Dendritic cell treated with granulocyte-macrophage colony-stimulating factor and Interleukin-4, amounts not matched to agents 40 ng/mL and 50 ng/mL, for 4 days (primary cell): ENCODE results near the gene MCRIP2.
A peak's percentile ranks its signal among the peaks of the same experiment; 100 is the strongest.

Experiments used
- H3K27ac Mint-ChIP-seq: one replicate; pipeline ENCODE4 v1.8.0; 2022; ENCODE audit warnings: mild to moderate bottlenecking, mixed read lengths
- H3K27me3 Mint-ChIP-seq: one replicate; pipeline ENCODE4 v1.8.0; 2022; ENCODE audit warnings: mild to moderate bottlenecking, mixed read lengths
- H3K36me3 Mint-ChIP-seq: one replicate; pipeline ENCODE4 v1.8.0; 2022; ENCODE audit warnings: low read depth, mixed read lengths
- H3K4me1 Mint-ChIP-seq: one replicate; pipeline ENCODE4 v1.8.0; 2022; ENCODE audit warnings: low read depth, mixed read lengths
- H3K4me3 Mint-ChIP-seq: one replicate; pipeline ENCODE4 v1.8.0; 2022; ENCODE audit warnings: mild to moderate bottlenecking, moderate library complexity, mixed read lengths
- H3K9me3 Mint-ChIP-seq: one replicate; pipeline ENCODE4 v1.8.0; 2022; ENCODE audit warnings: mixed read lengths
- intact Hi-C: fragments of 100-400 bp; cut with micrococcal nuclease; formaldehyde crosslinking; loops from one replicate; pipeline ENCODE4 v1.15.0; 2022

MCRIP2 gene

GRCh38 chr16:678209-678857 lies 36.7 kb downstream of the MCRIP2 start:
- H3K4me1 Mint-ChIP-seq, result peaks cover 51% of the 10 kb centered on the region
- H3K27ac Mint-ChIP-seq, result no peak overlapping the region
- intact Hi-C loops, result no loop called here
- H3K27me3 Mint-ChIP-seq, result peaks cover 38% of the 10 kb centered on the region
- no peaks in the 10 kb centered on the region for H3K9me3 Mint-ChIP-seq
- no peak overlapping the region for H3K4me3 Mint-ChIP-seq
- peaks cover 43% of the 10 kb centered on the region for H3K36me3 Mint-ChIP-seq

GRCh38 chr16:678858-679813 lies 37.5 kb downstream of the MCRIP2 start:
- intact Hi-C loops, result no loop called here
- Mint-ChIP-seq H3K36me3 (peaks cover 43% of the 10 kb centered on the region), H3K4me3 (peak overlapping the region; percentile 81), H3K27ac (peak overlapping the region; percentile 88), H3K4me1 (peaks cover 56% of the 10 kb centered on the region), H3K27me3 (peaks cover 37% of the 10 kb centered on the region), H3K9me3 (no peaks in the 10 kb centered on the region)

GRCh38 chr16:679814-680624 lies 38.4 kb downstream of the MCRIP2 start, which contains the start of gene STUB1:
Gene STUB1, plus strand, starts transcription at chr16:680410. Its CDS starts 116 bp downstream, at chr16:680526.
- H3K27ac Mint-ChIP-seq, result peak within 1 kb of the TSS; percentile 88
- H3K4me3 Mint-ChIP-seq, result peak within 1 kb of the TSS; percentile 84
- intact Hi-C loops, result no loop called here
- no peaks in the 10 kb centered on the region for H3K9me3 Mint-ChIP-seq
- H3K4me1 Mint-ChIP-seq, result peaks cover 57% of the 10 kb centered on the region
- H3K27me3 Mint-ChIP-seq, result peaks cover 31% of the 10 kb centered on the region
- peaks cover 43% of the 10 kb centered on the region for H3K36me3 Mint-ChIP-seq

- Mint-ChIP-seq H3K27me3 (peaks cover 26% of the 10 kb centered on the region), H3K4me3 (peak overlapping the region; percentile 84), H3K27ac (peak overlapping the region; percentile 88), H3K36me3 (peaks cover 48% of the 10 kb centered on the region), H3K9me3 (no peaks in the 10 kb centered on the region), H3K4me1 (peaks cover 59% of the 10 kb centered on the region)
- intact Hi-C loops, result no loop called here
Measured at GRCh38 chr16:680625-680945, 39.0 kb downstream of the MCRIP2 start.

- Mint-ChIP-seq H3K27ac (peak overlapping the region; percentile 88), H3K27me3 (peaks cover 21% of the 10 kb centered on the region), H3K9me3 (no peaks in the 10 kb centered on the region), H3K4me1 (peaks cover 64% of the 10 kb centered on the region), H3K4me3 (peak overlapping the region; percentile 84), H3K36me3 (peaks cover 54% of the 10 kb centered on the region)
- intact Hi-C loops, result no loop called here
Measured at GRCh38 chr16:680967-681745, 39.5 kb downstream of the MCRIP2 start.

- peak overlapping the region; percentile 84 for H3K4me3 Mint-ChIP-seq
- H3K36me3 Mint-ChIP-seq, result peaks cover 61% of the 10 kb centered on the region
- peaks cover 13% of the 10 kb centered on the region for H3K27me3 Mint-ChIP-seq
- no peaks in the 10 kb centered on the region for H3K9me3 Mint-ChIP-seq
- peak overlapping the region; percentile 88 for H3K27ac Mint-ChIP-seq
- intact Hi-C loops, result no loop called here
- H3K4me1 Mint-ChIP-seq, result peaks cover 70% of the 10 kb centered on the region
Measured at GRCh38 chr16:681746-682427, 40.3 kb downstream of the MCRIP2 start.

- Mint-ChIP-seq H3K4me1 (peaks cover 70% of the 10 kb centered on the region), H3K36me3 (peaks cover 70% of the 10 kb centered on the region), H3K27me3 (peaks cover 6% of the 10 kb centered on the region), H3K9me3 (no peaks in the 10 kb centered on the region), H3K4me3 (peak overlapping the region; percentile 79), H3K27ac (peak overlapping the region; percentile 87)
- intact Hi-C loops, result no loop called here
Measured at GRCh38 chr16:682493-683395, 41.1 kb downstream of the MCRIP2 start.

- H3K4me1 Mint-ChIP-seq, result peaks cover 71% of the 10 kb centered on the region
- intact Hi-C loops, result no loop called here
- peaks cover 71% of the 10 kb centered on the region for H3K36me3 Mint-ChIP-seq
- peak overlapping the region; percentile 87 for H3K27ac Mint-ChIP-seq
- no peaks in the 10 kb centered on the region for H3K9me3 Mint-ChIP-seq
- H3K27me3 Mint-ChIP-seq, result no peaks in the 10 kb centered on the region
- peak overlapping the region; percentile 79 for H3K4me3 Mint-ChIP-seq
Measured at GRCh38 chr16:683396-684070, 41.9 kb downstream of the MCRIP2 start.

- no peaks in the 10 kb centered on the region for H3K9me3 Mint-ChIP-seq
- intact Hi-C loops, result no loop called here
- H3K4me1 Mint-ChIP-seq, result peaks cover 72% of the 10 kb centered on the region
- peaks cover 71% of the 10 kb centered on the region for H3K36me3 Mint-ChIP-seq
- no peaks in the 10 kb centered on the region for H3K27me3 Mint-ChIP-seq
- peak within 1 kb of the TSS; percentile 87 for H3K27ac Mint-ChIP-seq
- peak within 1 kb of the TSS; percentile 84 for H3K4me3 Mint-ChIP-seq
Measured at GRCh38 chr16:684071-684794, 42.6 kb downstream of the MCRIP2 start, which contains the start of gene JMJD8. Gene JMJD8, minus strand, starts transcription at chr16:684334. Its CDS starts 15 bp downstream, at chr16:684319.

GRCh38 chr16:684961-685696 lies 43.5 kb downstream of the MCRIP2 start:
- H3K36me3 Mint-ChIP-seq, result peaks cover 77% of the 10 kb centered on the region
- no peaks in the 10 kb centered on the region for H3K9me3 Mint-ChIP-seq
- no peaks in the 10 kb centered on the region for H3K27me3 Mint-ChIP-seq
- no peak overlapping the region for H3K4me3 Mint-ChIP-seq
- peaks cover 75% of the 10 kb centered on the region for H3K4me1 Mint-ChIP-seq
- peak overlapping the region; percentile 87 for H3K27ac Mint-ChIP-seq
- intact Hi-C loops, result no loop called here

GRCh38 chr16:685967-686366 lies 44.3 kb downstream of the MCRIP2 start:
- Mint-ChIP-seq H3K4me1 (peaks cover 76% of the 10 kb centered on the region), H3K27me3 (peaks cover 4% of the 10 kb centered on the region), H3K9me3 (no peaks in the 10 kb centered on the region), H3K4me3 (peak overlapping the region; percentile 17), H3K27ac (peak overlapping the region; percentile 87), H3K36me3 (peaks cover 76% of the 10 kb centered on the region)
- intact Hi-C loops, result no loop called here
